T-helper 22 cell (primary cell): ENCODE results near the gene TMEM81.

Experiments used
- DNase-seq: peaks from one replicate; pipeline ENCODE4 v3.0.0-alpha.2; 2020; ENCODE audit warnings: low read depth

Gene TMEM81

GRCh38 chr1:205058853-205059252 is 25.4 kb downstream of the TMEM81 start:
- DNase-seq, result no peak

- no peak for DNase-seq
Measured at GRCh38 chr1:205057808-205058575, 26.3 kb downstream of the TMEM81 start.

GRCh38 chr1:205056956-205057568 is 27.2 kb downstream of the TMEM81 start:
- DNase-seq, result no peak

- no peak for DNase-seq
Measured at GRCh38 chr1:205056188-205056611, 28.1 kb downstream of the TMEM81 start.

GRCh38 chr1:205054013-205054412 is 30.2 kb downstream of the TMEM81 start:
- DNase-seq, result no peak

- DNase-seq, result no peak
Measured at GRCh38 chr1:205053296-205053695, 31.0 kb downstream of the TMEM81 start.

- no peak for DNase-seq
Measured at GRCh38 chr1:205052690-205053089, 31.6 kb downstream of the TMEM81 start.

- no peak for DNase-seq
Measured at GRCh38 chr1:205049479-205049878, 34.8 kb downstream of the TMEM81 start.

GRCh38 chr1:205048382-205048781 is 35.9 kb downstream of the TMEM81 start:
- no peak for DNase-seq

GRCh38 chr1:205047764-205048231 is 36.5 kb downstream of the TMEM81 start:
- no peak for DNase-seq

GRCh38 chr1:205046870-205047269 is 37.4 kb downstream of the TMEM81 start:
- DNase-seq, result no peak

GRCh38 chr1:205045146-205045545 is 39.1 kb downstream of the TMEM81 start:
- no peak for DNase-seq

GRCh38 chr1:205044741-205045140 is 39.5 kb downstream of the TMEM81 start:
- no peak for DNase-seq

- DNase-seq, result no peak
Measured at GRCh38 chr1:205043866-205044265, 40.4 kb downstream of the TMEM81 start.

- DNase-seq, result no peak
Measured at GRCh38 chr1:205042911-205043806, 41.1 kb downstream of the TMEM81 start, which contains the start of gene CNTN2. TSS of gene CNTN2 (plus strand) at chr1:205043212. CDS start at chr1:205053186, 9,974 bp downstream.

GRCh38 chr1:205041998-205042910 is 42.0 kb downstream of the TMEM81 start:
- no peak for DNase-seq

- no peak for DNase-seq
Measured at GRCh38 chr1:205041001-205041715, 43.1 kb downstream of the TMEM81 start.

GRCh38 chr1:205038132-205038786 is 46.0 kb downstream of the TMEM81 start:
- no peak for DNase-seq

- no peak for DNase-seq
Measured at GRCh38 chr1:205037539-205037938, 46.7 kb downstream of the TMEM81 start.
